CD4-positive, alpha-beta T cell treated with Interleukin-15 for 1 hour (primary cell): Measurements from ENCODE around the gene TNNI2.
"Not testable (repeated sequence)": the region's sequence is repeated elsewhere in the genome, so short reads cannot be mapped to it uniquely, and the experiment has no call there.

Experiments used
- DNase-seq: peaks from one replicate; pipeline ENCODE4 v3.0.0-alpha.2; 2020

The TNNI2 gene

GRCh38 chr11:1875851-1876301, 37.1 kb downstream of the TNNI2 start:
- DNase-seq: not testable (repeated sequence)

GRCh38 chr11:1876361-1877063, 37.7 kb downstream of the TNNI2 start:
- DNase-seq: peak; percentile 1

GRCh38 chr11:1877211-1878136, 38.7 kb downstream of the TNNI2 start:
- peak; percentile 16 for DNase-seq

GRCh38 chr11:1878137-1879031, 39.6 kb downstream of the TNNI2 start:
- DNase-seq: peak; percentile 14

- DNase-seq: no peak
These were observed 40.7 kb downstream of the TNNI2 start for GRCh38 chr11:1879342-1879940.

- DNase-seq: no peak
These were observed 41.4 kb downstream of the TNNI2 start for GRCh38 chr11:1879941-1880720.

- DNase-seq: no peak
These were observed 42.1 kb downstream of the TNNI2 start for GRCh38 chr11:1880746-1881441.

GRCh38 chr11:1881442-1882264, 42.9 kb downstream of the TNNI2 start:
- peak; percentile 24 for DNase-seq

GRCh38 chr11:1882265-1883238, 43.8 kb downstream of the TNNI2 start:
- peak; percentile 75 for DNase-seq

GRCh38 chr11:1883346-1884302, 44.8 kb downstream of the TNNI2 start:
- peak; percentile 5 for DNase-seq

- DNase-seq: peak; percentile 14
These were observed 45.5 kb downstream of the TNNI2 start for GRCh38 chr11:1884303-1884700.

GRCh38 chr11:1886551-1886950, 47.8 kb downstream of the TNNI2 start:
- not testable (repeated sequence) for DNase-seq

GRCh38 chr11:1887451-1888346, 48.9 kb downstream of the TNNI2 start:
- DNase-seq: no peak

GRCh38 chr11:1888347-1888753, 49.6 kb downstream of the TNNI2 start:
- no peak for DNase-seq

- no peak for DNase-seq
These were observed 50.0 kb downstream of the TNNI2 start for GRCh38 chr11:1888811-1889210.

- DNase-seq: peak; percentile 75
These were observed 50.6 kb downstream of the TNNI2 start for GRCh38 chr11:1889224-1889930.
